HG03066 (cell line): ENCODE data around the gene KIF3C.
"Not testable (repeated sequence)": the region's sequence is repeated elsewhere in the genome, so short reads cannot be mapped to it uniquely, and the experiment has no call there.

Source experiments
- ATAC-seq: cut with Tn5 transposase; IDR thresholded peaks from one replicate; pipeline ENCODE4 v1.9.1; 2021; ENCODE audit warnings: low read depth; ENCODE audit not compliant: unreplicated experiment

KIF3C gene

DNA sequence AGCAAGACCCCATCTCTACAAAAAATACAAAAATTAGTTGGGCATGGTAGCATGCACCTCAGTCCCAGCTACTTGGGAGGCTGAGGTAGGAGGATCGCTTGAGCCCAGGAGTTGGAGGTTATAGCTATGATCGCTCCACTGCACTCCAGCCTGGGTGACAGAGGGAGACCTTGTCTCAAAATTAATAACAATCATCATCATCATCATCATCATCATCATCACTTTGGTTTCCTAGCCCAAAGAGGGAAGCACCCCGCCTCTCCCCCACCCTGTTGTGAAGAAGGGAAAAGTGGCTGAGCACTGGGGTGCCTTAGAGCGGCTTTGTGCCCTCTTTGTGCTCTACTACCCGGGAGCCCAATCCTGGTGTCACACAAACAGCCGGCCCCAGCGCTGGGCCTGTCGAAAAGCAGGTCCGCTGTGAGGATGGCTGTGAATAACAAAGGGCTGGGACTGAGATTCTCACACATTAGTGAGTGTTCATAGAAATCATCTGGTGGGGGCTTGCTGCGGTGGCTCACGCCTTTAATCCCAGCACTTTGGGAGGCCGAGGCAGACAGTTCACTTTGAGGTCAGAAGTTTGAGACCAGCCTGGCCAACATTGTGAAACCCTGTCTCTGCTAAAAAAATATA is 61.4 kb downstream of the KIF3C start:
- ATAC-seq, result no peak

DNA sequence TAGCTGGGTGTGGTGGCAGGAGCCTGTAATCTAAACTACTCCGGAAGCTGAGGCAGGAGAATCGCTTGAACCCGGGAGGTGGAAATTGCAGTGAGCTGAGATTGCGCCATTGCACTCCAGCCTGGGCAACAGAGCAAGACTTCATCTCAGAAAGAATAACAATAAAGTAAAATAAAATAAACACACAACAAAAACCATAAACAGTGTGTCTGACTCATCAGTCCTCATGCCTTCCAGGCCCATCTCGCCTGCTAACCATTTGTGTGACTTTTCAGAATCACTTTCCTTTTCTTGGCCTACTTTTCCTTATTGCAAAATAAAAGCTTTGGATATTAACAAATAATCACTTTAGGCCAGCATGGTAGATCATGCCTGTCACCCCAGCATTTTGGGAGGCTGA is 62.0 kb downstream of the KIF3C start:
- ATAC-seq, result no peak

DNA sequence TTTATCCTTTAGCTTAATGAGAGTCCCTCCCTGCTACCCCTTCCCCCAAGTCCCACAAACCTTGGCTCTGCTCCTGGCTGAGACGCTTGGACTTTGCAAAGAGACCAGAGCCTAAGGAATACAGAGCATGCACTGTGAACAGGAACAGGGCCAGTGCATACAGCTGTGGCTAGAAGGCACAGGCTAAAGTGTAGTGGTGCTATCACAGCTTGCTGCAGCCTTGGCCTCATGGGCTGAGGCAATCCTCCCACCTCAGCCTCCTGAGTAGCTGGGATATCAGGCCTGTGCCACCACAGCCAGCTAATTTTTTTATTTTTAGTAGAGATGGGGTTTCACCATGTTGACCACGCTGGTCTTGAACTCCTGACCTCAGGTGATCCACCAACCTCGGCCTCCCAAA is 64.5 kb downstream of the KIF3C start:
- ATAC-seq, result no peak

DNA sequence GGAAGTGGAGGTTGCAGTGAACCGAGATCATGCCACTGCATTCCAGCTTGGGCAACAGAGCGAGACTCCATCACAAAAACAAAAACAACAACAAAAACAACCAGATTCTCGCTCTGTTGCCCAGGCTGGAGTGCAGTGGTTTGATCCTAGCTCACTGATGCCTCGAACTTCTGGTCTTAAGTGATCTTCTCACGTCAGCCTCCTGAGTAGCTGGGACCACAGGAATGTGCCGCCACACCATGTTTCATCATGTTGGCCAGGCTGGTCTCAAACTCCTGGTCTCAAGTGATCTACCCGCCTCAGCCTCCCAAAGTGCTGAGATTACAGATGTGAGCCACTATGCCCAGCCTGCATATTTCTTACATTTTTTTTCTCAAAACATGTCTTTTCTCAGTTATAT is 64.9 kb downstream of the KIF3C start:
- not testable (repeated sequence) for ATAC-seq

DNA sequence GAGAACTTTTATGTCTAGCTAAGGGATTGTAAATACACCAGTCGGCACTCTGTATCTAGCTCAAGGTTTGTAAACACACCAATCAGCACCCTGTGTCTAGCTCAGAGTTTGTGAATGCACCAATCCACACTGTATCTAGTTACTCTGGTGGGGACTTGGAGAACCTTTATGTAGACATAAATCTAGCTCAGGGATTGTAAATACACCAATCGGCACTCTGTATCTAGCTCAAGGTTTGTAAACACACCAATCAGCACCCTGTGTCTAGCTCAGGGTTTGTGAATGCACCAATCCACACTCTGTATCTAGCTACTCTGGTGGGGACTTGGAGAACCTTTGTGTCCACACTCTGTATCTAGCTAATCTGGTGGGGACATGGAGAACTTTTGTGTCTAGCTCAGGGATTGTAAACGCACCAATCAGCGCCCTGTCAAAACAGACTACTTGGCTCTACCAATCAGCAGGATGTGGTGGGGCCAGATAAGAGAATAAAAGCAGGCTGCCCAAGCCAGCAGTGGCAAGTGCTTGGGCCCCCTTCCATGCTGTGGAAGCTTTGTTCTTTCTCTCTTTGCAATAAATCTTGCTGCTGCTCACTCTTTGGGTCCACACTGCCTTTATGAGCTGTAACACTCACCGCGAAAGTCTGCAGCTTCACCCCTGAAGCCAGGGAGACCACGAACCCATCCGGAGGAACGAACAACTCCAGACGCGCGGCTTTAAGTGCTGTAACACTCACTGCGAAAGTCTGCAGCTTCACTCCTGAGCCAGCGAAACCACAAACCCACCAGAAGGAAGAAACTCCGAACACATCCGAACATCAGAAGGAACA is 66.1 kb downstream of the KIF3C start:
- ATAC-seq, result not testable (repeated sequence)

DNA sequence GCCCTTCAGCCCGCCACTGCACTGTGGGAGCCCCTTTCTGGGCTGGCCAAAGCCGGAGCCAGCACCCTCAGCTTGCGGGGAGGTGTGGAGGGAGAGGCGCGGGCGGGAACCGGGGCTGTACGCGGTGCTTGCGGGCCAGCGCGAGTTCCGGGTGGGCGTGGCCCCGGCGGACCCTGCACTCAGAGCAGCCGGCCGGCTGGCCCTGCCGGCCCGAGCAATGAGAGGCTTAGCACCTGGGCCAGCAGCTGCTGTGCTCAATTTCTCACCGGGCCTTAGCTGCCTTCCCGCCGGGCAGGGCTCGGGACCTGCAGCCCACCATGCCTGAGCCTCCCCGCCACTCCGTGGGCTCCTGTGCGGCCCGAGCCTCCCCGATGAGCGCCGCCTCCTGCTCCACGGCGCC is 66.9 kb downstream of the KIF3C start:
- not testable (repeated sequence) for ATAC-seq

DNA sequence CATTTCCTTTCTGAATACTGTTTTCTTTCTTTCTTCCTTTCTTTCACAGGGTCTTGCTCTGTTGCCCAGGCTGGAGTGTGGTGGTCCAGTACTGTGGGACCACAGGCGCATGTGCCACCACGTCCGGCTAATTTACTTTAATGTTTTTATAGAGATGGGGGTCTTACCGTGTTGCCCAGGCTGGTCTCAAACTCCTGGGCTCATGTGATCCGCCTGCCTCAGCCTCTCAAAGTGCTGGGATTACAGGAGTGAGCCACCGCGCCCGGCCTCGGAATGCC is 68.7 kb downstream of the KIF3C start:
- ATAC-seq, result not testable (repeated sequence)

DNA sequence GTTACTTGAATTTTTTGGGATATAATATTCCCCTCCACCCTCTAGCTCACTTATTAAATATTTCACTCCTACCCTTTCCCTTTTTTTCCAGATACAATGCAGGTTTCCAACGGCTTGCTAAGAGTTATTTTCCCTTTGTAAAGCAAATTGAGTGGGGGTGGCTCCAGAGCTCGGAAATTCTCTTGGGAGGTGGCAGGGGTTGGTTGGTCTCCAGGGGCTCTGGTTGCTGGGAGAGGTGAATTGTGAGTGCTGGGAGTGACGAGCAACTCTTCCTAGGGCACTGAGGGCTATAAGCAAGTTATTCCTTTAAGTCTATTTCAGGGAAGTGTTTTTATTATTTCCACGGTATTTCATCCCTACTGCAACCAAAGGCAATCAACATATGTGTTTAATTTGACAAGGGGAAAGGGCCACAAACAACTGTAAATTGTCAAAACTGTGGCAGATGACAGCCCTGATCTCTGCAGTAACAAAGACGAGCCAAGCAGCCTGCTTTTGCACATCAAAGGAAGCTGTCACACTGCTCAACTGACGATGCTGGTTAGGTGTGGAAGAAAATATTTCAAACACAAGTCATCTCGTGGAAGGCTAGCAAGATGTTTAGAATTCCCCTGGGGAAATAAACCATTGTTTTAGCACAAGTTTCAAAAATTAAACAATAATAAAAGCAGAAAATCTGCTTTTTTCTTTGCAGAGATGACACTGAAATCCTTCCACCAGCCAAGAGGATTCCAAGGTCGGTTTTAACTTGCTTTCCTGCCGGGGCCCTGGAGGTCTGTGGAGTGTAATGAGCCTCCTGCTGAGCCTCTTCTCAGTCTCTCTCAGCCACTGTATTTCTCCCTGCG is 69.2 kb downstream of the KIF3C start:
- ATAC-seq, result no peak

DNA sequence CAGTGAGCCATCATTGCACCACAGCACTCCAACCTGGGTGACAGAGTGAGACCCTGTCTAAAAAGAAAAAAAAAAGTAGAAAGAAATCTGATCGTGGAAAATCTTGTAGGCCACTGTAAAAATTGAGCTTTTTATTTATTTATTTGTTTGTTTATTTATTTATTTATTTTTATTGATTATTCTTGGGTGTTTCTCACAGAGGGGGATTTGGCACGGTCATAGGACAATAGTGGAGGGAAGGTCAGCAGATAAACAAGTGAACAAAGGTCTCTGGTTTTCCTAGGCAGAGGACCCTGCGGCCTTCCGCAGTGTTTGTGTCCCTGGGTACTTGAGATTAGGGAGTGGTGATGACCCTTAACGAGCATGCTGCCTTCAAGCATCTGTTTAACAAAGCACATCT is 72.7 kb downstream of the KIF3C start:
- ATAC-seq, result not testable (repeated sequence)

DNA sequence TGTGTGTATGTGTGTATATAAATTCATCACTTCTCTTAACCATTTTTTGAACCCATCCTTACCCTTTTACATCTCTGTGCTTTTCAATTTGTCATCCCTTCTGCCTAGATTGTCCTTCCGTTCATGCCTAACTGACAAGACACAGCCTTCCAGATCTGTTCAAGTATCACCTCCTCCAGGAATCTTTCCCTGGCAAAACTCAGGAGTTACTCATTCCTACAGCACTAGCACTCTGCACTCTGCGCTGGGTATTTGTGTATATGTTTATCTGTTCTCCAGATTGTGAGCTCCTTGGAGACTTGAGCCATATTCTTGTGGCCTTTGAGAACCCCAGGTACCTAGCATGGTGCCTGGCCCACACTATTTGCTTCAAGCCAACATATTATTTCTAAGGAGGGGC is 77.2 kb downstream of the KIF3C start:
- no peak for ATAC-seq

DNA sequence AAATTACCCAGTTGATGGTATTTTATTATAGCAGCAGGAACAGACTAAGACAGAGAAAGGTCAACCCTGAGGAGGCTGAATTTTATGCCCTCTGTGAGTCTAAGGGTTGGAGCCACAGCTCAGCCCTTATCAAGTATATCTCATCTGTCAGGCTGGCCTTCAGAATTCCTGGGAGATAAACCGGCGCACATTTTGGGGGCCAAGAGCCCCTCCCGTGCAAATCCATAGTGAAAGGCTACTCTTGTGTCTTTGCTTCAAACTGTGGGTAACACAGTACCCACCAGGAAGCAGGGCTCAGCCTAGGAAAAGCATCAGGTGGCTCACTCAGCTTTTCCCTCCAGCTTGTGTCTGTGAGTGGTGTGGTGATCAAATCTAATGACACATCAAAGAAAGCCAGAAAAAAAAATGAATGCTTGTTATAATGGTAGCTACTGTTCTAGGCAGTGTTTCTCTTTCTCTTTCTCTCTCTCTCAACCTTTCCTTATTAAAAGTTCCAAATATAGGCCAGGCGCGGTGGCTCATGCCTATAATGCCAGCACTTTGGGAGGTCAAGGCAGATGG is 79.0 kb downstream of the KIF3C start:
- no peak for ATAC-seq

DNA sequence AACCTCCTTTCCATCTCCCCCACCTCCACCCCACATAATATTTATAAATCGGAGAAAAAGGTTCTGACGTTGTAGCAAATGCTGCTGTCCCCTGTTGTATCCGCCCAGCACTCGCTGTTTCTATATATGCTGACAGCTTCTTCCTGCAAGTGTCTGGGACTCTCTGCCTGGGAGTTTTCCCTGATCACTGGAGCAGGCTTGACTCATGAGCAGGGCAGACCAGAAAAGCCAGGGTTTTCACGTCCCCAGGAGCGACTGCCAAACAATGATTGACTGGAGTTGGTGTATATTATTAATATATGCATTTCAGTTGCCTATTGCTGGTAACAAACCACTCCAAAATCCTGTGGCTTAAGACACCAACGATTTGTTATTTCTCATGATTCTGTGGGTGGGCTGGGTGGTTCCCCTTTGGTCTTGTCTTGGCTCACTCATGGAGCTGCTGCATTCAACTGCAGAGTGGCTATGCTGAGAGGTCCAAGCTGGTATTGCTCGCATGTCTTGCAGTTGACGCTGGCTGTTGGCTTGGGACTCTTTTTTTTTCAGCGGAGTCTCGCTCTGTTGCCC is 82.8 kb downstream of the KIF3C start:
- ATAC-seq, result no peak

DNA sequence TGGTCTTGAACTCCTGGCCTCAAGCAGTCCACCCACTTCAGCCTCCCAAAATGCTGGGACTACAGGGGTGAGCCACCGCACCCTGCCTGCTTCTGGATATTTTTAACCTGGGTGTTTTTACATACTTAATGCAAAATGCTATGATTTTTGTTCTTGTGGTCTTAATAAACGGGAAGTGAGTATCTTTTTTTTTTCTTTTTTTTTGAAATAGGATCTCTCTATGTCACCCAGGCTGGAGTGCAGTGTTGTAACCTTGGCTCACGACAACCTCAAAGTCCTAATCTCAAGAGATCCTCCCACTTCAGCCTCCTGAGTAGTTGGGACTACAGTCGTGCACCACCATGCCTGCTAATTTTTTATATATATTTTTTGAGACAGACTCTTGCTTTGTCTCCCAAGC is 84.8 kb downstream of the KIF3C start:
- no peak for ATAC-seq

DNA sequence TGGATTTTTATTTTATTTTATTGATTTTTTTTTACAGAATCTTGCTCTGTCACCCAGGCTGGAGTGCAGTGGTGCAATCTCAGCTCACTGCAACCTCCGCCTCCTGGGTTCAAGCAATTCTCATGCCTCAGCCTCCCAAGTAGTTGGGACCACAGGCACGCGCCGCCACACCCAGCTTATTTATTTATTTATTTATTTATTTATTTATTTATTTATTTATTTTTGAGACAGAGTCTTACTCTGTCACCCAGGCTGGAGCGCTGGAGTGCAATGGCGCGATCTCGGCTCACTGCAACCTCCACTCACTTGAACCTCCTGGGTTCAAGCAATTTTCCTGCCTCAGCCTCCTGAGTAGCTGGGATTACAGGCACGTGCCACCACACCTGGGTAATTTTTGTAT is 86.0 kb downstream of the KIF3C start:
- not testable (repeated sequence) for ATAC-seq

DNA sequence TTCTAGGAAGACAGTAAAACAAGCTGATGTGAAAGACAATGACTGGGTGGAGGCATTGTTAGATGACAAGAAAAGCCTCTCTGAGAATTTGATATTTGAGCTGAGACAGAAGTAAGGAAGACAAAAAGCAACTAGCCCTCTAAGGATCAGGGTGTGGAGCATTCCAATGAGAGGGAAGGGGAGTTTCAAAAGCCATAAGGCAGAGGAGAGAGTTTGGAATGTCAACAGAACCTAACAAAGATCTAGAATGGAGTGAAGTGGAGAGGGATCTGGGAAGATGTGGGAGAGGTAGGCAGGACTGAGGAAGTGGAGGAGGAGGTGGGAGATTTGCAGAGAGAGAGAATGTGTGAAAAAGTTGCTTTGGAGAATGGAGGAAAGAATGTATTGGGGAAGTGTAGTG is 86.7 kb downstream of the KIF3C start:
- no peak for ATAC-seq

DNA sequence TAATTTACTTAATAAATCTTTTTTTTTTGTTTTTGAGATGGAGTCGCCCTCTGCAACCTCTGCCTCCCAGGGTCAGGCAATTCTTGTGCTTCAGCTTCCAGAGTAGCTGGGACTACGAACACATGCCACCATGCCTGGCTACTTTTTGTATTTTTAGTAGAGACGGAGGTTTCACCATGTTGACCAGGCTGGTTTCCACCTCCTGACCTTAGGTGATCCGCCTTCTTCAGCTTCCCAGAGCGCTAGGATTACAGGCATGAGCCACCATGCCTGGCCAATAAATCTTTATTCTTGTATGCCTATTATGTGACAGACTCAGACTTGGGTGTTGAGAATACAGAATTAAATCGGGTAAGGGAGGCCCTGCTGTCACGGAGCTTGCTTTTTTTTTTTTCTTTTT is 87.3 kb downstream of the KIF3C start:
- no peak for ATAC-seq

DNA sequence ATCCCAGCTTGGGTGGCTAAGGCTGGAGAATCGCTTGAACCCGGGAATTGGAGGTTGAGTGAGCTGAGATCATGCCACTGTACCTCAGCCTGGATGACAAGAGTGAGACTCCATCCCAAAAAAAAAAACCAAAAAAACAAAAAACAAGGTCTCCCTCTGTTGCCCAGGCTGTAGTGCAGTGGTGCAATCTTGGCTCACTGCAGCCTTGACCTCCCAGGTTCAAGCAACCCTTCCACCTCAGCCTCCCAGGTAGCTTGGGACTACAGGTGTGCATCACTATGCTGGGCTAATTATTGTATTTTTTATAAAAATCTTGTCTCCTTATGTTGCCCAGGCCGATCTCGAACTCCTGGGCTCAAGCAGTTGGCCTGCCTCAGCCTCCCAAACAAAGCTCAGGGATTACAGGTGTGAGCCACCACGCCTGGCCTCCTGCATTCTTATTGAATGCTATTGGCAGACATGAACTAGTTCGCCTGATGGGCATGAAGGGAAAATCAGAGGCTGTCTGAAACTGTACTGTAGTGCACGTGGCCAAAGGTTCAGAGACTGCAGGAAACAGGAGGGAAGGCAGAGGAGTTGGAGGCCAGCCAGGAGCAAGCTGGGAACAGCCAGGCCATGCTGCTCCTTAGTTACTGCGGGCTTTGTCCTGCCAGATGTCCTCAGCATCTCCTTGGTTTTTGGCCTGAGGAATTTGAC is 88.0 kb downstream of the KIF3C start:
- ATAC-seq, result no peak

DNA sequence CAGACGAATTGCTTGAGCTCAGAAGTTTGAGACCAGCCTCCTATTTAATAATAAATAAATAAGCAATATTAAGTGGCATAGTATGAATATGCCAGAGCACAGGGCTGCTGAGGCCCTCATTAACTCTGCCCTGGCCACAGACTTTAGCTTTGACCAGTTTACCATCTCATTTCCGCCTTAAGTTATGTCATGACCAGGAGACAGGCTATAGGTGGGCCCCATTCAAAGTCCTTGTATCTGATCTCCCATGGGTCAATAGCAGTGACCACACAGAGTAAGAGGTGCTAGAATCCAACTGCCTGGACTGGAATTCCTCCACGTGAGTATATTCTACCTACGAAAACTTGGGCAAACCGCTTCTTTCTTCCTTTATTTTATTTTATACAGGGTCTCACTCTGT is 90.6 kb downstream of the KIF3C start:
- no peak for ATAC-seq

DNA sequence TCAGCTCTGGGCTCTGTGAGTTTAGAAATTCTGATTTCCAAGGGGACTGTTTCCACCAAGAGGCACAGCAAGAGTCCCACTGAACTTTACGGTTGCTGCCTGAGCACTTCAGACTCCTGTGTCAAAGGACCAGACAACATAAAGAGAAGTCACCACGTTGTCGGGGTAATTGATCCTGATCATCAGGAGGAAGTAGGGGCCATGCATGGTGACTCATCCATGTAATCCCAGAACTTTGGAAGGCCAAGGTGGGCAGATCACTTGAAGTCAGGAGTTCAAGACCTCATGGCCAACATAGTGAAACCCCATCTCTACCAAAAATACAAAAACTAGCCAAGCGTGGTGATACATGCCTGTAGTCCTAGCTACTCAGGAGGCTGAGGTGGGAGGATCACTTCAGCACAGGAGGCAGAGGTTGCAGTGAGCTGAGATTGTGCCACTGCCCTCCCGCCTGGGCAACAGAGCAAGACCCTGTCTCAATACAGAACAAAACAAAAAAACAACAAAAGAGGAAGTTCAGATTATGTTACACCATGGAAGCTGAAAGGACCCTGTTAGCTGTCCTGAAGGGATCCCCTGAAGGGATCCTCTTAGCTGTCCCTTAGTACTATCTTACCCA is 94.6 kb downstream of the KIF3C start:
- no peak for ATAC-seq

DNA sequence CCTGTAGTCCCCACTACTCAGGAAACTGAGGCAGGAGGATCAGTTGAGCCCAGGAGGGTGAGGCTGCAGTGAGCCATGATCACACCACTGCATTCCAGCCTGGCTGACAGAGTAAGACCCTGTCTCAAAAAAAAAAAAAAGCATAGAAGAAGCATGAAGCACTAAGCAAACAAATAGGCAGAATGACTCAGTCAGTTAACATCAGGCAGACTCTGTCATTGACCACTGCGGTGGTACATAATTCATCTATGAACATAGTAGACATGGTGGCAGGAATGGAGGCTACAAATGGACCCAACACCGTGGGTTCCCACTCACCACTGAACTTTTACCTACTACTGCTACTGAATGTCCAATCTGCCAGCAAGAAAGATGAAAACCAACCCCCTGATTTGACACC is 96.4 kb downstream of the KIF3C start:
- ATAC-seq, result no peak
